IPS-15b (cell line): ENCODE data around the gene MARCHF6.
A peak's percentile ranks its signal among the peaks of the same experiment; 100 is the strongest.
"Not testable (repeated sequence)": the region's sequence is repeated elsewhere in the genome, so short reads cannot be mapped to it uniquely, and the experiment has no call there.

ENCODE experiments used
- H3K27me3 ChIP-seq: one replicate; pipeline ENCODE4 v1.6.1; 2013; ENCODE audit warnings: low read length; ENCODE audit not compliant: control insufficient read depth, insufficient read depth
- H3K36me3 ChIP-seq: one replicate; pipeline ENCODE4 v1.6.1; 2013; ENCODE audit warnings: low read length; ENCODE audit not compliant: control insufficient read depth, insufficient read depth
- H3K4me1 ChIP-seq: one replicate; pipeline ENCODE4 v1.6.1; 2013; ENCODE audit warnings: mild to moderate bottlenecking, low read length; ENCODE audit not compliant: control insufficient read depth, insufficient read depth
- H3K4me3 ChIP-seq: one replicate; pipeline ENCODE4 v1.5.1; 2013; ENCODE audit warnings: low read depth, low read length
- H3K9ac ChIP-seq: one replicate; pipeline ENCODE4 v1.6.1; 2013; ENCODE audit warnings: low read depth, mild to moderate bottlenecking, low read length
- H3K9me3 ChIP-seq: one replicate; pipeline ENCODE4 v1.6.1; 2013; ENCODE audit warnings: mild to moderate bottlenecking, low read length; ENCODE audit not compliant: control insufficient read depth, insufficient read depth

Gene MARCHF6

GRCh38 chr5:10339058-10339811 is 14.3 kb upstream of the MARCHF6 start:
- no peaks in the 10 kb centered on the region for H3K9me3 ChIP-seq
- H3K27me3 ChIP-seq = peaks cover 20% of the 10 kb centered on the region

GRCh38 chr5:10339958-10340357 is 13.5 kb upstream of the MARCHF6 start:
- Histone ChIP-seq H3K27me3 (peaks cover 13% of the 10 kb centered on the region), H3K9ac (no peak overlapping the region), H3K36me3 (no peaks in the 10 kb centered on the region), H3K4me3 (no peak overlapping the region), H3K9me3 (no peaks in the 10 kb centered on the region), H3K4me1 (peaks cover 4% of the 10 kb centered on the region)

More at GRCh38 chr5:10339058-10339811, 14.3 kb upstream of the MARCHF6 start:
- Histone ChIP-seq H3K4me1 (peaks cover 4% of the 10 kb centered on the region), H3K36me3 (no peaks in the 10 kb centered on the region), H3K9ac (no peak overlapping the region), H3K4me3 (no peak overlapping the region)

DNA sequence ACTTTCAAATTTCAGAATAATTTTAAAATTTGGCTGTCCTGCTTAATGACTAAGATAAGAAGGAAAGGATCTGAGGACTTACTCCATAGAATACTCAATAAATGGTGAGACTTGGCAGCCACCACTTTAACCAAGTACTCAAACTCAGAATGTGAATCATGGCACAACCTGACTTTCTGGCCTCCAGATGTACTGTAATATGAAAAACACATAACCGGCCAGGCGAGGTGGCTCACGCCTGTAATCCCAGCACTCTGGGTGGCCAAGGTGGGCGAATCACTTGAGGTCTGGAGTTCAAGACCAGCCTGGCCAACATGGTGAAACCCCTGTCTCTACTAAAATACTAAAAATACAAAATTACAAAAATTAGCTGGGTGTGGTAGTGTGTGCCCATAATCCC is 10.0 kb upstream of the MARCHF6 start:
- no peaks in the 10 kb centered on the region for H3K36me3 ChIP-seq
- peaks cover 4% of the 10 kb centered on the region for H3K4me1 ChIP-seq
- H3K9ac ChIP-seq = no peak overlapping the region
- no peak overlapping the region for H3K4me3 ChIP-seq
- no peaks in the 10 kb centered on the region for H3K27me3 ChIP-seq
- H3K9me3 ChIP-seq = no peaks in the 10 kb centered on the region

DNA sequence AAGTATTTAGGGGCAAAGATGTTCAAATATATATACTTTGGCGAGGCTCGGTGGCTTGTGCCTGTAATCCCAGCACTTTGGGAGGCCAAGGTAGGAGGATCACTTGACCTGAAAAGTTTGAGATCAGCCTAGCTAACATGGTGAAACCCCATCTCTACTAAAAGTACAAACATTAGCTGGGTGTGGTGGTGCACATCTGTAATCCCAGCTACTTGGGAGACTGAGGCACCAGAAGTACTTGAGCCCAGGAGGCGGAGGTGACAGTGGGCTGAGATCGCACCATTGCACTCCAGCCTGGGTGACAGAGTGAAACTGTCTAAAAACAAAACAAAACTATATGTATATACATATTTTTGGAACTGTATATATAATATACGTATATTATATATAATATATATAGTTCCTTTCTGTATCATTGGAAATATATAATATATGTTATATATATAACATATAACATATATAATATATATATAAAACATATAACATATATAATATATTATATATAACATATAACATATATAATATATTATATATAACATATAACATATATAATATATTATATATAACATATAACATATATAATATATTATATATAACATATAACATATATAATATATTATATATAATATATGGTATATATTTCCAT is 8.9 kb upstream of the MARCHF6 start:
- H3K36me3 ChIP-seq, H3K27me3 ChIP-seq, H3K4me3 ChIP-seq, H3K9me3 ChIP-seq, H3K9ac ChIP-seq, H3K4me1 ChIP-seq: not testable (repeated sequence)

DNA sequence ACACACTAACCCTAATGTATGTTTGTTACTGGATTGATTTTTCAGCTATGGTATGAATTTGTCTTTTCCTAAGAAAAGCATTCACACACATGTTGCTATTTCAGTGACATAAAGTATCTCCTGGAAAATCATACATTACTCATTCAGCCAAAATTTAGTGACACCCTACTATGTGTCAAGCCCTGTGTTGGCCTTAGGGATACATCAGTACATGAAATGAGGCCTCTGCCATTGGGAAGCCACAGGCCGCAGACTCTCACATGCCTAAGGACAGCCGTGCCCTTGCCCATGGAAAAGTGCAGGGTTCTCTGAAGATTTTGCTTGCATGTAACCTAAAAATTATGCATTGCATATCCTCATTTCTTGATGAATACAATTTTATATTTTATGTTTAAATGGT is 5.2 kb upstream of the MARCHF6 start:
- Histone ChIP-seq H3K9me3 (no peaks in the 10 kb centered on the region), H3K9ac (no peak overlapping the region), H3K4me1 (peaks cover 6% of the 10 kb centered on the region), H3K36me3 (no peaks in the 10 kb centered on the region), H3K27me3 (peaks cover 11% of the 10 kb centered on the region), H3K4me3 (no peak overlapping the region)

DNA sequence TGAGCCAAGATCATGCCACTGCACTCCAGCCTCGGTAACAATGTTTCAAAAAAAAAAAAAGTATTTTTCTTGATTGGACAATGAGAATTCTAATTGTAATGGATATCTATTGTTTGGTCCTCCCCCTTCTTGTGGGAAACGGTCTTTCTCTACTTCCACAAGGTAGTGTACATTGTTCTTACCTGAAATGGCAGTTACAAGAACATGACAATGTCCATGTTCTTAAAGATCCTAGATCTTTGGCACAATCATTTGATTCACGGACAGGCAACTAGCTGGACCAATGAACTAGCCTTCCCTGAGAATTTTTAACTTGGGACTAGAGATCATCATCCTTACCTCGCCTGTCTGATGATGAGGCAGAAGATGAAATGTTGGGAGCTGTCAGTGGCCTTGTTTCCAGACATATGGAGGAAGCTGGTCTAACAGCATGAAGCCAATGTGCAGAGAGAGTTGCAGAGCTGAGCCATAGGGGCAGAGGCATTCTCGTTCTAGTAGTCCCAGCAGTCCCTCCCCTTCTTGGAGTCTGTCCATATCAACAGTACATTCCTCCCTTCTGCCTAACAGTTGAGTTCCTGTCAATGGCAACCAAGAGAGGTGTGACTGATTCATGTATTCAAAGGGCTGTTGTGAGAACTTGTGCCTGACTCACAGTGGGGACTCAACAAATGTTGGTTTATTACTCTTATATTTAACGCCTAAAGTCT is 2.1 kb upstream of the MARCHF6 start:
- Histone ChIP-seq H3K9ac (no peak overlapping the region), H3K4me1 (peaks cover 11% of the 10 kb centered on the region), H3K27me3 (peaks cover 11% of the 10 kb centered on the region), H3K9me3 (no peaks in the 10 kb centered on the region), H3K36me3 (no peaks in the 10 kb centered on the region), H3K4me3 (peak overlapping the region; percentile 84)

- no peaks in the 10 kb centered on the region for H3K9me3 ChIP-seq
- no peaks in the 10 kb centered on the region for H3K36me3 ChIP-seq
- H3K4me3 ChIP-seq = peak overlapping the region; percentile 84
- peaks cover 11% of the 10 kb centered on the region for H3K27me3 ChIP-seq
- H3K4me1 ChIP-seq = peaks cover 11% of the 10 kb centered on the region
- no peak overlapping the region for H3K9ac ChIP-seq
These were observed 1.6 kb upstream of the MARCHF6 start for GRCh38 chr5:10351919-10352318.

DNA sequence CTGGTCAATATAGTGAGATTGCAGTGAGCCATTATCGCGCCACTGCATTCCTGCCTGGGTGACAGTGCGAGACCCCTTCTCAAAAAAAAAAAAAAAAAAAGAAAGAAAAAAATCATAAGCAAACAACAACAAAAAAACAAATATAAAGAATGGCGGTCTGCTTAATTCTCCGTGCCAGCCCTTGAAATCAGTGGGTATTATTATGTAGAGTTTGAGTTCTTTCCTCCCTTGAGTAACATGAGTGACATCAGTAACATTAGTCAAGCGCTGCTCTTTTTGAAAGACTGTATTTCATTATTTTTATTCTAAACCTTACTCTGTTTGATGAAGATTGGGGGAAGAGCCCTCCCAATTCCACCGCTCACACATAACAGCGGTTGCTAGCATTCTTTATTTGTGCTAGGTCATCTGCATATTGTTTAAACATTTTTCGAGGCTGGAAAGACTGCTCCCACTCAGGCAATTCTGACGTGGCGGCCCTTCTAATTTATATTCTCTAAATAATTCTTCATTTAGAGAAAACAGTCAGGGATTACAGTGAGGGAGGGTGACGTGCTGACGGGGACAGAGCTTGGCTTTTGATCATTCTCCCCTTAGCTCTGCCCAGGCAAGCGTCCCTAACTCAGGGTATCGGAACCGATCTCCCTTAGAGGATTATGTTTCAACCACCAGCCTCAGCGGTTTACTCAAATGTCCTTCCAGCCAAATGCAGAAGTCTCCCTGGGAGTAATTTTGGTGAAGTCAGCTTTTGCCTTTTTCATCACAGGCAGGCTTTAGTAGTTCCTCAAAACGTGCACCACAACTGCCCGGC is 860 bp upstream of the MARCHF6 start:
- H3K36me3 ChIP-seq = no peaks in the 10 kb centered on the region
- no peaks in the 10 kb centered on the region for H3K9me3 ChIP-seq
- H3K4me1 ChIP-seq = peaks cover 15% of the 10 kb centered on the region
- H3K27me3 ChIP-seq = peaks cover 11% of the 10 kb centered on the region
- peak overlapping the region; percentile 81 for H3K9ac ChIP-seq
- peak overlapping the region; percentile 84 for H3K4me3 ChIP-seq

- Histone ChIP-seq H3K9me3 (no peaks in the 10 kb centered on the region), H3K4me3 (peak overlapping the region; percentile 84), H3K36me3 (no peaks in the 10 kb centered on the region), H3K4me1 (peaks cover 15% of the 10 kb centered on the region), H3K27me3 (peaks cover 11% of the 10 kb centered on the region), H3K9ac (peak overlapping the region; percentile 71)
These were observed 765 bp downstream of the MARCHF6 start for GRCh38 chr5:10354048-10354872.

GRCh38 chr5:10355071-10355889 is 1.8 kb downstream of the MARCHF6 start:
- Histone ChIP-seq H3K9me3 (no peaks in the 10 kb centered on the region), H3K27me3 (peaks cover 11% of the 10 kb centered on the region), H3K36me3 (no peaks in the 10 kb centered on the region), H3K4me1 (peaks cover 15% of the 10 kb centered on the region), H3K4me3 (peak overlapping the region; percentile 84), H3K9ac (no peak overlapping the region)
